Type B pancreatic cell (in vitro differentiated cells): Measurements from ENCODE around the gene PCNX3. TPM values are rescaled to one million over a fixed set of nuclear protein-coding genes. Genes with fewer than 3 reads are reported as not detected.

Experiments used
- DNase-seq: peaks from one replicate; pipeline ENCODE4 v3.0.0; 2021; ENCODE audit warnings: mixed read lengths; ENCODE audit not compliant: unreplicated experiment; ENCODE audit errors: extremely low spot score
- H3K27ac Mint-ChIP-seq: 2 replicates; pipeline ENCODE4 v1.8.0; 2021; ENCODE audit warnings: mild to moderate bottlenecking, mixed read lengths
- H3K27me3 Mint-ChIP-seq: 2 replicates; pipeline ENCODE4 v1.8.0; 2021; ENCODE audit warnings: mixed read lengths
- H3K36me3 Mint-ChIP-seq: 2 replicates; pipeline ENCODE4 v1.8.0; 2021; ENCODE audit warnings: mixed read lengths
- H3K4me1 Mint-ChIP-seq: one replicate; pipeline ENCODE4 v1.8.0; 2021; ENCODE audit warnings: mixed read lengths; ENCODE audit not compliant: unreplicated experiment
- H3K4me3 Mint-ChIP-seq: 2 replicates; pipeline ENCODE4 v1.8.0; 2021; ENCODE audit warnings: mild to moderate bottlenecking, mixed read lengths
- H3K9me3 Mint-ChIP-seq: 2 replicates; pipeline ENCODE4 v1.8.0; 2021; ENCODE audit warnings: mixed read lengths
- total RNA-seq: library from RNA; stranded (reverse); gene quantifications from 2 replicates; pipeline ENCODE4 v1.2.1, GENCODE V29; 2021; ENCODE audit warnings: low replicate concordance
- TF ChIP-seq, protein P1 (sequence below): fragments of 200-600 bp; sonication (generic); conservative IDR thresholded peaks from 2 replicates; pipeline ENCODE4 v1.5.0; 2021; ENCODE audit warnings: antibody characterized with exemption, mild to moderate bottlenecking

The PCNX3 gene
- total RNA-seq, 1 donor from 2014 or later, result 44.9 TPM

DNA sequence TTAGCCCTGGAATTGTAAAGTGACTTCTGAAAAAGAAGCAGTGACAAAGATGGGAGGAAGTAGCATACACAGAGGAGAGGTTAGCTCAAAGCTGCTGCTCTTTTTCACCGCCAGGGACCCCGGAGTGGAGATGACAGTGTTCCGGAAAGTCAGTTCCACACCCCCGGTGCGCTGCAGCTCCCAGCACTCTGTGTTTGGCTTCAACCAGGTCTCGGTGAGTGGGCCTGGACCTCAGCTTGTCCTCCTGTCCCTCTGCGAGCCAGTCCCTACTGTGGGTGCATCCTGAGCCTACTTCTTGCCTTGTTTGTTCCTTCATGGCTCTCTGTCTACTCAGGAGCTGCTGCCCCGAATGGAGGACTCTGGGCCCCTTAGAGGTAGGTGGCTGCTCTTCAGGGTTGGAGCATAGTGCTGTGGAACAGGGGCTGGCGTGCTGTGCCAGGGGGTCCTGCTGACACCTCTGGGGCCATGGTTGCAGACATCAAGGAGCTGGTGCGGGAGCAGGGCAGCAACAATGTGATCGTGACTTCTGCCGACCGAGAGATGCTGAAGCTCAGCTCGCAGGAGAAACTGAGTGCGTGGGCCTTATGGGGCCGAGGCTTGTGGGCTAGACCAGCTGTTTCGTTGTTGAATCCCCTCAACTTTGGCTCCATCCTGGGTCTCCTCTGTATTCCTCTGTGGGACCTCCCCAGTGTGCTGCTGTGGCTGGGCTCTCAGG, 1.7 kb downstream of the PCNX3 start:
- TF ChIP-seq, protein P1, sequence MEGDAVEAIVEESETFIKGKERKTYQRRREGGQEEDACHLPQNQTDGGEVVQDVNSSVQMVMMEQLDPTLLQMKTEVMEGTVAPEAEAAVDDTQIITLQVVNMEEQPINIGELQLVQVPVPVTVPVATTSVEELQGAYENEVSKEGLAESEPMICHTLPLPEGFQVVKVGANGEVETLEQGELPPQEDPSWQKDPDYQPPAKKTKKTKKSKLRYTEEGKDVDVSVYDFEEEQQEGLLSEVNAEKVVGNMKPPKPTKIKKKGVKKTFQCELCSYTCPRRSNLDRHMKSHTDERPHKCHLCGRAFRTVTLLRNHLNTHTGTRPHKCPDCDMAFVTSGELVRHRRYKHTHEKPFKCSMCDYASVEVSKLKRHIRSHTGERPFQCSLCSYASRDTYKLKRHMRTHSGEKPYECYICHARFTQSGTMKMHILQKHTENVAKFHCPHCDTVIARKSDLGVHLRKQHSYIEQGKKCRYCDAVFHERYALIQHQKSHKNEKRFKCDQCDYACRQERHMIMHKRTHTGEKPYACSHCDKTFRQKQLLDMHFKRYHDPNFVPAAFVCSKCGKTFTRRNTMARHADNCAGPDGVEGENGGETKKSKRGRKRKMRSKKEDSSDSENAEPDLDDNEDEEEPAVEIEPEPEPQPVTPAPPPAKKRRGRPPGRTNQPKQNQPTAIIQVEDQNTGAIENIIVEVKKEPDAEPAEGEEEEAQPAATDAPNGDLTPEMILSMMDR, result no peak
- Mint-ChIP-seq H3K9me3 (no peaks in the 10 kb centered on the region), H3K27me3 (no peaks in the 10 kb centered on the region), H3K36me3 (peaks cover 1% of the 10 kb centered on the region), H3K27ac (peak overlapping the region; percentile 91), H3K4me1 (peaks cover 11% of the 10 kb centered on the region), H3K4me3 (peak overlapping the region; percentile 96)
- no peak for DNase-seq

DNA sequence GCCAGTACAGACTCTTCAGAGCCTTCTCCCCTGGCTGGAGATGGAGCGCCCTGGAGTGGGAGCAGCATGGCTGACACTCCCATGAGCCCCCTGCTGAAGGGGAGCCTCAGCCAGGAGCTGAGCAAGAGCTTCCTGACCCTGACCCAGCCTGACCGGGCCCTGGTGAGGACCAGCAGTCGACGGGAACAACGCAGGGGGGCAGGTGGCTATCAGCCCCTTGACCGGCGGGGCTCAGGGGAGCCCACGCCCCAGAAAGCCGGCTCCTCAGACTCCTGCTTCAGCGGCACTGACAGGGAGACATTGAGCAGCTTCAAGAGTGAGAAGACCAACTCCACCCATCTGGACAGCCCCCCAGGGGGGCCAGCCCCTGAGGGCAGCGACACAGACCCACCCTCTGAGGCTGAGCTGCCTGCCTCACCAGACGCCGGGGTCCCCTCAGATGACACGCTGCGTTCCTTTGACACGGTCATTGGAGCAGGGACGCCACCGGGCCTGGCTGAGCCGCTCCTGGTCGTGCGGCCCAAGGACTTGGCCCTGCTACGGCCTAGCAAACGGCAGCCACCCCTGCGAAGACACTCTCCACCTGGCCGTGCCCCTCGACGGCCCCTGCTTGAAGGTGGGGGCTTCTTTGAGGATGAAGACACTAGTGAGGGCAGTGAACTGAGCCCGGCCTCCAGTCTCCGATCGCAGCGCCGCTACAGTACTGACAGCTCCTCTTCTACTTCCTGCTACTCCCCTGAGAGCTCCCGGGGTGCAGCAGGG, 2.6 kb downstream of the PCNX3 start:
- H3K4me3 Mint-ChIP-seq, result no peak overlapping the region

DNA sequence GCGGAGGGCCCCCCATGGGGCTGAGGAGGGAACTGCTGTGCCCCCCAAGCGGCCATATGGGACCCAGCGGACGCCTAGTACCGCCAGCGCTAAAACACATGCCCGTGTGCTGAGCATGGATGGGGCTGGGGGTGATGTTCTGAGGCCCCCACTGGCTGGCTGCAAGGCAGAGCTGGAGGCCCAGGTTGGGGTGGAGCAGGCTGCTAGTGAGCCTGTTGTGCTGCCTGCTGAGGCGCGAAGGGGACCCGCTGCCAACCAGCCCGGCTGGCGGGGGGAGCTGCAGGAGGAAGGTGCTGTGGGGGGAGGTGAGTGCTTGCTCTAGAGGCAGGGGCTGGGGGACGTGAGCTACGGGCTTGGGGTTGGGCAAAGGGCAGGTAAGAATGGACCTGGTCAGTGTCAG, 3.2 kb downstream of the PCNX3 start:
- Mint-ChIP-seq H3K4me1 (peaks cover 8% of the 10 kb centered on the region), H3K27me3 (no peaks in the 10 kb centered on the region), H3K4me3 (no peak overlapping the region), H3K36me3 (no peaks in the 10 kb centered on the region), H3K27ac (no peak overlapping the region), H3K9me3 (no peaks in the 10 kb centered on the region)
- TF ChIP-seq, protein P1, result no peak
- no peak for DNase-seq

More for the DNA sequence above, 2.6 kb downstream of the PCNX3 start:
- no peak overlapping the region for H3K27ac Mint-ChIP-seq
- H3K4me1 Mint-ChIP-seq, result peaks cover 8% of the 10 kb centered on the region
- no peaks in the 10 kb centered on the region for H3K27me3 Mint-ChIP-seq
- TF ChIP-seq, protein P1, result no peak
- no peaks in the 10 kb centered on the region for H3K36me3 Mint-ChIP-seq
- no peaks in the 10 kb centered on the region for H3K9me3 Mint-ChIP-seq
- DNase-seq, result no peak

DNA sequence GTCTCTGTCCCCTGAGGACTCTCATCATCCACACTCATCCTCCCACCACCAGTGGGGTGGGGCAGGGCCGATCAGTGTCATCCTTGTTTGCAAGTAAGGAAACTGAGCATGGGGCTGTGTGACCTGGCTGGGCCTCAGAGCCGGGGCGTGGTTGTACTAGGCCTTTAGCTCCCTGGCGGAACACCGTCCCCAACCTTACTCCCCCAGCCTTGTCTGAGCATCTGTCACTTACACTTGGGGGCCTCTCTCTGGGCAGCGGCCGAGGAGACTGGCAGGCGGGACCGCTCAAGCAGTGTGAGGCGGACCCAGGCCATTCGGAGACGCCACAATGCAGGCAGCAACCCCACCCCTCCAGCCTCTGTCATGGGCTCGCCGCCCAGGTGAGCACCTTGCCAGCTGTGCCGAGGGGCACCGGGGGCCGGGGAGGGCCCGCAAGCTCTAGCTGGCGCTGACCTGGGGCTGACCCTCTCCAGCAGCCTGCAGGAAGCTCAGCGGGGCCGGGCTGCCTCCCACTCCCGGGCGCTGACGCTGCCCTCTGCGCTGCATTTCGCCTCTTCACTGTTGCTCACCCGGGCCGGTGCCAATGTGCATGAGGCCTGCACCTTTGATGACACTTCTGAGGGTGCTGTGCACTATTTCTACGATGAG, 3.8 kb downstream of the PCNX3 start:
- Mint-ChIP-seq H3K4me3 (no peak overlapping the region), H3K36me3 (no peaks in the 10 kb centered on the region)

DNA sequence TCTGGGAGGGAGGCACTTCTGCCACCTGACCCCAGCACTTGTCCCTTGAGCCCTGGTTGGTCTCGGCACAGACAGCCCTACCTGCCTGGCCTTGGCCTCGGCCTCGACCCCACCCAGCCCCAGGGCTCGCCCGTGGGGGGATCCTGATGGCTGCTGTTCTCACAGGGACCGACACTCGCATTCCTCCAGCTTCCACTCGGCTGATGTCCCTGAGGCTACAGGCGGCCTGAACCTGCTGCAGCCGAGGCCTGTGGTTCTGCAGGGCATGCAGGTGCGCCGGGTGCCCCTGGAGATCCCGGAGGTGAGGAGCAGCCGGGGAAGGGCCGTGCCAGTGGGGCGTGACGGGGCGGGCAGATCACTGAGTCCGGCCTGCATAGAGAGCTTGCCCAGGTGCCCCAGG, 5.1 kb downstream of the PCNX3 start:
- Mint-ChIP-seq H3K27ac (no peak overlapping the region), H3K36me3 (no peaks in the 10 kb centered on the region), H3K9me3 (no peaks in the 10 kb centered on the region), H3K4me3 (no peak overlapping the region), H3K27me3 (no peaks in the 10 kb centered on the region), H3K4me1 (peaks cover 8% of the 10 kb centered on the region)
- no peak for DNase-seq
- TF ChIP-seq, protein P1, result no peak

More for the DNA sequence above, 3.8 kb downstream of the PCNX3 start:
- Mint-ChIP-seq H3K27ac (no peak overlapping the region), H3K4me1 (peaks cover 8% of the 10 kb centered on the region), H3K27me3 (no peaks in the 10 kb centered on the region), H3K9me3 (no peaks in the 10 kb centered on the region)
- TF ChIP-seq, protein P1, result no peak
- DNase-seq, result no peak
